Smooth muscle cell (in vitro differentiated cells): ENCODE data around the gene NPAS2. TPM values are rescaled to one million over a fixed set of nuclear protein-coding genes. Genes with fewer than 3 reads are reported as not detected.

Source experiments
- DNase-seq: peaks from one replicate; lab custom pipeline; 2025; ENCODE audit not compliant: unreplicated experiment; lab: John Stamatoyannopoulos, UW
- H2AFZ ChIP-seq: fragments of 200-600 bp; sonication (generic); 2 replicates; pipeline ENCODE4 v1.6.0; 2016; ENCODE audit warnings: antibody characterized with exemption, low read depth, mild to moderate bottlenecking
- H3F3A ChIP-seq: fragments of 200-600 bp; sonication (generic); 2 replicates; pipeline ENCODE4 v1.6.0; 2017; ENCODE audit warnings: antibody characterized with exemption, low read depth
- H3K27ac ChIP-seq: fragments of 200-600 bp; sonication (generic); 2 replicates; pipeline ENCODE4 v1.5.1; 2016; ENCODE audit warnings: low read depth, mild to moderate bottlenecking
- H3K27me3 ChIP-seq: fragments of 200-600 bp; sonication (generic); 2 replicates; pipeline ENCODE4 v1.6.1; 2016; ENCODE audit warnings: low read depth, mild to moderate bottlenecking
- H3K36me3 ChIP-seq: fragments of 200-600 bp; sonication (generic); 2 replicates; pipeline ENCODE4 v1.5.1; 2016; ENCODE audit warnings: low read depth
- H3K4me1 ChIP-seq: fragments of 200-600 bp; sonication (generic); 2 replicates; pipeline ENCODE4 v1.5.1; 2016; ENCODE audit warnings: low read depth
- H3K4me2 ChIP-seq: fragments of 200-600 bp; sonication (generic); 2 replicates; pipeline ENCODE4 v1.6.0; 2016; ENCODE audit warnings: mild to moderate bottlenecking
- H3K4me3 ChIP-seq: fragments of 200-600 bp; sonication (generic); 2 replicates; pipeline ENCODE4 v1.5.1; 2016; ENCODE audit warnings: mild to moderate bottlenecking
- H3K79me2 ChIP-seq: fragments of 200-600 bp; sonication (generic); 2 replicates; pipeline ENCODE4 v1.6.0; 2016; ENCODE audit warnings: low read depth, mild to moderate bottlenecking
- H3K9ac ChIP-seq: fragments of 200-600 bp; sonication (generic); 2 replicates; pipeline ENCODE4 v1.6.0; 2016; ENCODE audit warnings: low read depth
- H3K9me3 ChIP-seq: fragments of 200-600 bp; sonication (generic); replicated peaks from 2 replicates; pipeline ENCODE4 v1.5.1; 2016; ENCODE audit warnings: low read depth
- H4K20me1 ChIP-seq: fragments of 200-600 bp; sonication (generic); 2 replicates; pipeline ENCODE4 v1.6.0; 2016; ENCODE audit warnings: low read depth
- CTCF ChIP-seq: fragments of 200-600 bp; sonication (generic); IDR thresholded peaks from 2 replicates; pipeline ENCODE4 v1.5.1; 2017; ENCODE audit warnings: borderline replicate concordance, mild to moderate bottlenecking, antibody characterized with exemption; ENCODE audit not compliant: insufficient read depth, poor library complexity, severe bottlenecking
- WGBS: methylation state at CpG from one replicate; pipeline ENCODE4 v1.1.7; 2016; ENCODE audit warnings: low lambda C conversion rate; 5-methylcytosine and 5-hydroxymethylcytosine counted together
- polyA plus RNA-seq: library from polyadenylated mRNA; unstranded; fragments of >200 nt; fragmentation: Nextera tagmentation; extraction: Ambion mirVana; gene quantifications from 2 replicates; pipeline ENCODE4 v1.2.1, GENCODE V29; 2016
- total RNA-seq: library from RNA; depleted of rRNA; stranded (reverse); fragments of >200 nt; gene quantifications from 2 replicates; pipeline ENCODE4 v1.2.3, GENCODE V29; 2014

NPAS2 gene
- total and polyA plus RNA-seq, 2 experiments from 2014 or later, result 20.2 to 20.7 TPM

GRCh38 chr2:100780203-100781008 lies 39.5 kb upstream of the NPAS2 start:
- H3K9me3 ChIP-seq, result no peaks in the 10 kb centered on the region
- H3K4me3 ChIP-seq, result no peak overlapping the region
- no peaks in the 10 kb centered on the region for H3F3A ChIP-seq
- no peak overlapping the region for H3K4me2 ChIP-seq
- no peak overlapping the region for H3K27ac ChIP-seq
- no peaks in the 10 kb centered on the region for H3K36me3 ChIP-seq
- H3K4me1 ChIP-seq, result no peaks in the 10 kb centered on the region
- TF ChIP-seq CTCF, result no peak
- H3K79me2 ChIP-seq, result no peaks in the 10 kb centered on the region
- no peak for DNase-seq
- no peak overlapping the region for H3K9ac ChIP-seq
- no peaks in the 10 kb centered on the region for H3K27me3 ChIP-seq
- no peak overlapping the region for H2AFZ ChIP-seq
- 81% methylated on average over 8 of the region's 8 CpGs for WGBS
- H4K20me1 ChIP-seq, result no peaks in the 10 kb centered on the region

GRCh38 chr2:100781009-100781325 lies 39.0 kb upstream of the NPAS2 start:
- H3K4me1 ChIP-seq, result no peaks in the 10 kb centered on the region
- no peaks in the 10 kb centered on the region for H3F3A ChIP-seq
- H3K27me3 ChIP-seq, result no peaks in the 10 kb centered on the region
- TF ChIP-seq CTCF, result no peak
- H4K20me1 ChIP-seq, result no peaks in the 10 kb centered on the region
- DNase-seq, result no peak
- 88% methylated on average over 1 of the region's 1 CpG for WGBS
- no peaks in the 10 kb centered on the region for H3K9me3 ChIP-seq
- no peak overlapping the region for H3K4me2 ChIP-seq
- no peak overlapping the region for H3K4me3 ChIP-seq
- H3K79me2 ChIP-seq, result no peaks in the 10 kb centered on the region
- H3K36me3 ChIP-seq, result no peaks in the 10 kb centered on the region
- H2AFZ ChIP-seq, result no peak overlapping the region
- H3K9ac ChIP-seq, result no peak overlapping the region
- no peak overlapping the region for H3K27ac ChIP-seq

GRCh38 chr2:100781523-100782379 lies 38.2 kb upstream of the NPAS2 start:
- Histone ChIP-seq H3K9ac (no peak overlapping the region), H3F3A (no peaks in the 10 kb centered on the region), H3K79me2 (no peaks in the 10 kb centered on the region), H3K9me3 (no peaks in the 10 kb centered on the region), H4K20me1 (no peaks in the 10 kb centered on the region), H3K4me1 (no peaks in the 10 kb centered on the region), H3K27me3 (no peaks in the 10 kb centered on the region), H3K27ac (no peak overlapping the region), H3K36me3 (no peaks in the 10 kb centered on the region), H3K4me3 (no peak overlapping the region), H3K4me2 (no peak overlapping the region), H2AFZ (no peak overlapping the region)
- DNase-seq, result no peak
- WGBS, result 96% methylated on average over 12 of the region's 12 CpGs
- no peak for TF ChIP-seq CTCF
